ENCODE results near the gene UCK2. TPM values are rescaled to one million over a fixed set of nuclear protein-coding genes. Genes with fewer than 3 reads are reported as not detected.

UCK2 gene
- total and polyA plus RNA-seq, 10 of the 15 experiments (the other 5 are each of a cell fraction or from before 2014, with no cell fraction given): 55.3 to 106 (median 84.9) TPM

GRCh38 chr1:165954940-165955339 lies 127.5 kb downstream of the UCK2 start (continued):
- TF ChIP-seq E4F1 (IDR thresholded peaks at IDR 0.05; ENCODE audit: borderline replicate concordance, partially characterized antibody): no peak
- TF ChIP-seq EP300 (IDR thresholded peaks at IDR 0.05; ENCODE audit: borderline replicate concordance in 1 of 2, control insufficient read depth in 1 of 2, low read depth in 2 of 2, low read length in 2 of 2): no peak

- H3K27ac ChIP-seq (ENCODE audit: control insufficient read depth, insufficient read depth): no peak overlapping the region
- H3K9ac ChIP-seq (ENCODE audit: control insufficient read depth, insufficient read depth, low read length): no peak overlapping the region
- no peaks in the 10 kb centered on the region for H3K27me3 ChIP-seq (replicated peaks in 1 of 2; ENCODE audit: control insufficient read depth in 2 of 2, insufficient read depth in 2 of 2, low read length in 1 of 2)
- no peak overlapping the region for H2AFZ ChIP-seq (ENCODE audit: control insufficient read depth, low read depth, low read length)
- POLR2A ChIA-PET: no interaction called here
- CTCF ChIA-PET: interaction anchor here (0.5 to 0.7 kb wide), 3 partner anchors 44 to 474 kb away, joined by 3 to 6 read pairs (median 3); no protein-coding TSS in a partner anchor
- no peak overlapping the region for H3K4me2 ChIP-seq (ENCODE audit: control insufficient read depth, insufficient read depth)
- H3K4me3 ChIP-seq: no peak overlapping the region
- RAD21 ChIA-PET (ENCODE audit: unreplicated experiment): no interaction called here
- no peaks in the 10 kb centered on the region for H3K36me3 ChIP-seq (ENCODE audit: control insufficient read depth in 2 of 2, insufficient read depth in 2 of 2, low read length in 1 of 2)
- in situ Hi-C loops (cut with MboI) (no loop called here), intact Hi-C loops (cut with micrococcal nuclease; ENCODE audit: unreplicated experiment) (no loop called here)
- no peaks in the 10 kb centered on the region for H3K4me1 ChIP-seq (ENCODE audit: control insufficient read depth, insufficient read depth, low read length)
- no peaks in the 10 kb centered on the region for H3K9me3 ChIP-seq (replicated peaks; ENCODE audit: control insufficient read depth, insufficient read depth, low read length)
- H4K20me1 ChIP-seq (ENCODE audit: control insufficient read depth, insufficient read depth): no peaks in the 10 kb centered on the region
- ATAC-seq: no peak
- SMC1A ChIA-PET (ENCODE audit: uncharacterized antibody, unreplicated experiment): interaction anchor here (1.4 to 1.5 kb wide), 2 partner anchors 30 to 43 kb away, joined by 3 to 4 read pairs; no protein-coding TSS in a partner anchor
- FAIRE-seq: no peak
- DNase-seq (ENCODE audit: low read depth, low spot score): no peak
- no TSS peak for BruUV-seq (replicated peaks)
- no peaks in the 10 kb centered on the region for H3K79me2 ChIP-seq (ENCODE audit: control insufficient read depth, insufficient read depth, low read length)
- TF ChIP-seq ZBTB40 (IDR thresholded peaks at IDR 0.05; ENCODE audit: borderline replicate concordance) (no peak), ZBTB33 (IDR thresholded peaks at IDR 0.05) (no peak), POLR2AphosphoS5 (IDR thresholded peaks at IDR 0.05; ENCODE audit: low read length) (no peak), ATF2 (IDR thresholded peaks at IDR 0.05; ENCODE audit: low read length) (no peak), BCL3 (IDR thresholded peaks at IDR 0.05; ENCODE audit: borderline replicate concordance, insufficient read depth, low read depth, low read length, poor library complexity, severe bottlenecking) (no peak), BMI1 (IDR thresholded peaks at IDR 0.05; ENCODE audit: borderline replicate concordance) (no peak), CBFB (IDR thresholded peaks at IDR 0.05; ENCODE audit: low read depth) (no peak), POU2F2 (IDR thresholded peaks at IDR 0.05; ENCODE audit: borderline replicate concordance, low read depth, low read length) (no peak)
Measured at GRCh38 chr1:165958306-165958705, 130.9 kb downstream of the UCK2 start.
